Measurements from ENCODE around the gene METTL5. TPM values are rescaled to one million over a fixed set of nuclear protein-coding genes. Genes with fewer than 3 reads are reported as not detected.
A peak's percentile ranks its signal among the peaks of the same experiment; 100 is the strongest.

Gene METTL5
- total RNA-seq, 1 donor from 2014 or later: 99.7 TPM

DNA sequence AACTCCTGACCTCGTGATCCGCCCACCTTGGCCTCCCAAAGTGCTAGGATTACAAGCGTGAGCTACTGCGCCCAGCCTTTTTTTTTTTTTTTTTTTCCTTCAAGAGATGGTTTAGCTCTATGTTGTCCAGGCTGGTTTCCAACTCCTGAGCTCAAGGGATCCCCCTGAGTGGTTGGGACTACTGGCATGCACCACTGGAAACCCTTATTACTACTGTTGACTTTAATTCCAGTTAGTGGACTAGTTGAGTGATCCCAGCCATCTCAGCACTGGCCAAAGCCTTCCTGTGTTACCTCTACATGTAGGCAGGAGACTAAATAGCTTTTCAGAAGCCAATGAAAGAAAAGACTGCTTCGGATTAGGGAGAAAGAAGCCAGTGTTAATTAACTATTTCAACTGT, 34.1 kb downstream of the METTL5 start:
- no peak overlapping the region for H3K4me3 Mint-ChIP-seq
- no peaks in the 10 kb centered on the region for H3K9me3 Mint-ChIP-seq
- H3K4me1 Mint-ChIP-seq: peaks cover 5% of the 10 kb centered on the region
- intact Hi-C loops (cut with micrococcal nuclease): no loop called here
- peaks cover 31% of the 10 kb centered on the region for H3K27me3 Mint-ChIP-seq
- no peak overlapping the region for H3K27ac Mint-ChIP-seq
- no peak for DNase-seq
- no peaks in the 10 kb centered on the region for H3K36me3 Mint-ChIP-seq (ENCODE audit: low read depth)

DNA sequence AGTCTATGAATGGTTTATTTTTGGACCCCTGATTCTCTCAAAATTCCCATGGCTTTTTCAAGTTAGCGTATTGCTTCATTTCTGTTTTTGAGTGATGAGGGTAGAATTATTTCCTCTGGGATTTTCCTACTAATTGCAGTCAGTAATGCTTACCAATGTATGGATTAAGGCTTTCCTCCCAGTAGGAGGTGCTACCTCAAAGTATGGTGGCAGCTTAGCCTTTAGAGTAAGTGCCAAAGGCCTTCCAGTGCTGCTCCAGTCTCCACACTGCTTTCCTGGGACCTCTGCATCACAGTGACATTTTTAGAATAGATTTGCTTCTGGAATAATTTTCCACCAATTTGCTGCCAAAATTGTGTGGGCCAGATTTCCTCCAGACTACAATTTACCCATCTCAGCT, 42.2 kb downstream of the METTL5 start:
- no peaks in the 10 kb centered on the region for H3K9me3 Mint-ChIP-seq
- H3K36me3 Mint-ChIP-seq (ENCODE audit: low read depth): no peaks in the 10 kb centered on the region
- no peak for DNase-seq
- no peak overlapping the region for H3K4me3 Mint-ChIP-seq
- peaks cover 4% of the 10 kb centered on the region for H3K27me3 Mint-ChIP-seq
- H3K27ac Mint-ChIP-seq: no peak overlapping the region
- H3K4me1 Mint-ChIP-seq: peaks cover 3% of the 10 kb centered on the region
- intact Hi-C loops (cut with micrococcal nuclease): no loop called here

- Mint-ChIP-seq H3K36me3 (ENCODE audit: low read depth) (no peaks in the 10 kb centered on the region), H3K4me3 (no peak overlapping the region), H3K9me3 (no peaks in the 10 kb centered on the region), H3K4me1 (peaks cover 3% of the 10 kb centered on the region), H3K27me3 (peaks cover 4% of the 10 kb centered on the region), H3K27ac (no peak overlapping the region)
- no peak for DNase-seq
- intact Hi-C loops (cut with micrococcal nuclease): no loop called here
Observed at GRCh38 chr2:169781249-169782013, 43.3 kb downstream of the METTL5 start.

DNA sequence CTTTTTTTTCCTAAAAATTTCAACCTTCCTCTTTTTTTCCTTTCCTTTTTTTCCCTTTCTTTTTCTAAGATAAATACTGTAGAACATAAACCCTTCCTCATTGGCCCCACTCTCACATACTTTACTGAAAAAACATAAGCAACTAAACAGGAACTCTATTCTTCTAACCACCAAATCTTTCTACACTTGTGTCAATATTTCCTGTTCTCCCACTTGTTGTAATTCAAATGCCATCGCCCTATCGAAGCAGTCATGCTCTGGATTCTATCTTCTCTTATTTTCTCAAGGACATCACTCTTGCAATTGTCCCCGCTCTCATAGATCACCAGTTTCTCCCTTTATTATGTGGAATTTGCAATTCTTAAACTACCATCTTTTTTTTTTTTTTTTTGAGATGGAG, 46.3 kb downstream of the METTL5 start:
- intact Hi-C loops (cut with micrococcal nuclease): no loop called here
- DNase-seq: no peak
- H3K9me3 Mint-ChIP-seq: no peaks in the 10 kb centered on the region
- H3K4me1 Mint-ChIP-seq: peaks cover 6% of the 10 kb centered on the region
- H3K27me3 Mint-ChIP-seq: peaks cover 4% of the 10 kb centered on the region
- no peaks in the 10 kb centered on the region for H3K36me3 Mint-ChIP-seq (ENCODE audit: low read depth)
- H3K27ac Mint-ChIP-seq: no peak overlapping the region
- no peak overlapping the region for H3K4me3 Mint-ChIP-seq

- Mint-ChIP-seq H3K4me1 (peaks cover 6% of the 10 kb centered on the region), H3K27ac (no peak overlapping the region), H3K9me3 (no peaks in the 10 kb centered on the region), H3K4me3 (no peak overlapping the region), H3K27me3 (peaks cover 2% of the 10 kb centered on the region), H3K36me3 (ENCODE audit: low read depth) (no peaks in the 10 kb centered on the region)
- intact Hi-C loops (cut with micrococcal nuclease): no loop called here
- no peak for DNase-seq
Observed at GRCh38 chr2:169776252-169776761, 48.4 kb downstream of the METTL5 start.

DNA sequence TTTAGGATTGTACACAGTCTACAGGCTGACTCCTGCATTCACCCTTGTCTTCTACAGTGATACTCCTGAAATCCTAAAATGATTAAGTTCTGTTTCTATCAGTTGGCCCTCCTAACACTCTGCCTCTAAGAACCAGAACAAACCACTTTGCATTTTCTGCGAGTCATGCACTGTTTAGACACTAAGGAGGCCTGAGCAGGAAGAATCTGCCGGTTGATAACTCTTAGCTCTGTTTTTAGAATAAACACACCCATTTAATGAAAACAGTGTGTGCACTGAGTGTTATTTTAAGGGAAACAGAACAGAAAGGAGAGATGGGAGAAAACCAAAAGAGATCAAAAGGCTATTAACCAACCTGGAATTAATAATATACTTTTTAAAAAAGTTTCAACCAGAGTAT, 48.9 kb downstream of the METTL5 start:
- Mint-ChIP-seq H3K36me3 (ENCODE audit: low read depth) (no peaks in the 10 kb centered on the region), H3K4me3 (no peak overlapping the region), H3K27ac (no peak overlapping the region), H3K4me1 (peaks cover 6% of the 10 kb centered on the region), H3K27me3 (peaks cover 3% of the 10 kb centered on the region), H3K9me3 (no peaks in the 10 kb centered on the region)
- intact Hi-C loops (cut with micrococcal nuclease): no loop called here
- no peak for DNase-seq

GRCh38 chr2:169775354-169775753, 49.4 kb downstream of the METTL5 start:
- Mint-ChIP-seq H3K27me3 (peaks cover 4% of the 10 kb centered on the region), H3K9me3 (no peaks in the 10 kb centered on the region), H3K4me1 (peaks cover 6% of the 10 kb centered on the region), H3K4me3 (no peak overlapping the region), H3K27ac (no peak overlapping the region), H3K36me3 (ENCODE audit: low read depth) (no peaks in the 10 kb centered on the region)
- no peak for DNase-seq
- intact Hi-C loops (cut with micrococcal nuclease): no loop called here

GRCh38 chr2:169772651-169773050, 52.1 kb downstream of the METTL5 start:
- Mint-ChIP-seq H3K9me3 (no peaks in the 10 kb centered on the region), H3K36me3 (ENCODE audit: low read depth) (no peaks in the 10 kb centered on the region), H3K4me3 (no peak overlapping the region), H3K27me3 (peaks cover 11% of the 10 kb centered on the region), H3K4me1 (peaks cover 6% of the 10 kb centered on the region), H3K27ac (no peak overlapping the region)
- DNase-seq: no peak
- intact Hi-C loops (cut with micrococcal nuclease): no loop called here

- intact Hi-C loops (cut with micrococcal nuclease): no loop called here
- DNase-seq: no peak
- Mint-ChIP-seq H3K27me3 (peaks cover 15% of the 10 kb centered on the region), H3K27ac (no peak overlapping the region), H3K9me3 (no peaks in the 10 kb centered on the region), H3K4me3 (no peak overlapping the region), H3K36me3 (ENCODE audit: low read depth) (no peaks in the 10 kb centered on the region), H3K4me1 (peaks cover 14% of the 10 kb centered on the region)
Observed at GRCh38 chr2:169771612-169772011, 53.1 kb downstream of the METTL5 start.

DNA sequence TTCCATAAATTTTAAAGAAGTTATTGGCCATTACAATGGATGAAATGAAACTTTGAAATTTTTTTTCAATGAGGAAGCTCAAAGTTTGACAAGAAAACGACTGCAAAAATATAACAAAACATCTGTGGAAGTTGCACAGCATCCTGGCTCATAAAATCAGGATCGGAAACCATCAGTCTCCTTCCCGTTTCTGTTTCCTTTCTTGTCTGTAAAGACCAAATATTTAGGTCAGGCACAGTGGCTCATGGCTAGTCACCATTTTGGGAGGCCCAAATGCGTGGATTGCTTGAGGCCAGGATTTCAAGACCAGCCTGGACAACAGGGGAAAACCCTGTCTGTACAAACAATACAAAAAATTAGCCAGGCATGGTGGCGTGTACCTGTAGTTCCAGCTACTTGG, 53.7 kb downstream of the METTL5 start:
- Mint-ChIP-seq H3K4me1 (peaks cover 15% of the 10 kb centered on the region), H3K4me3 (no peak overlapping the region), H3K36me3 (ENCODE audit: low read depth) (no peaks in the 10 kb centered on the region), H3K27me3 (peaks cover 17% of the 10 kb centered on the region), H3K9me3 (no peaks in the 10 kb centered on the region), H3K27ac (no peak overlapping the region)
- intact Hi-C loops (cut with micrococcal nuclease): no loop called here
- DNase-seq: no peak

DNA sequence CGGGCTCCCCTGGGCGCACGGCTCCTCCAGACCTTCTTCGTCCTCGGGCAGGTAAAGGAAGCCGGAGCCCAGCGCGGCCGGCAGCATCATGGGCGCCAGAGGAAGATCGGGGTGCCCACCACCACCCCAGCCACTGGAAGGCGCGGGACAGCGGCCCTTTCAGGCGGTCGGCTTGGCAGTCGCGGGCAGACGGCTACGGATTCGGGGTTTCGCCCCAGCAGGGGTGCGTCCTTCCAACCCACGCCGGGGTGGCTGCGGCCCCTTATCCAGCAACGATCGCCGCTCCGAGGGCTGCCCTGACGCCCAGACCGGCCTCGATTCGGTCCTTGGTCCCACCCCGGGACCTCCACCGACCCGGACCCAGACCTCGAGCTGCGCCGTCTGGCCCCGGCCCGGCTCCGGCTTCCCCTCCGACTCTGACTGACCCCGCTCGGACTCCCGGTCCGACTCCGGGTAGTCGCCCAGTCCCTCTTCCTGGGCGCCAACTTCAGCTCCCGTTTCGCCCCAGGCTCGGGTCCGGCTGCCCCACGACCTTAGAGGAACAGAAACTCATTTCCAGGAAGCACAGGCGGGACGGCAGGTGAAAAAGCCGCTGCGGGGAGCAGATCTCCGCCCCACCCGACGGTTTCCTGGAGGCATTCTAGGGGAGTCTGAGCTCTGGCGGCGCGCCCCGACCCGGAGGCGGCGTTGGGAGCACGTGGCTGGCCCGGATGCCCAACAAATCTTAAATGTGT, 56.3 kb downstream of the METTL5 start:
- Mint-ChIP-seq H3K4me3 (peak overlapping the region; percentile 75), H3K9me3 (no peaks in the 10 kb centered on the region), H3K27me3 (peaks cover 17% of the 10 kb centered on the region), H3K36me3 (ENCODE audit: low read depth) (no peaks in the 10 kb centered on the region), H3K27ac (no peak overlapping the region), H3K4me1 (peaks cover 13% of the 10 kb centered on the region)
- intact Hi-C loops (cut with micrococcal nuclease): loop anchor here (2.0 kb wide), 1 partner anchor 74 kb away; the partner anchor contains the start of genes CFAP210 and PHOSPHO2
- DNase-seq: peak; percentile 78

GRCh38 chr2:169767243-169767888, 57.3 kb downstream of the METTL5 start:
- intact Hi-C loops (cut with micrococcal nuclease): no loop called here
- peaks cover 17% of the 10 kb centered on the region for H3K27me3 Mint-ChIP-seq
- no peaks in the 10 kb centered on the region for H3K36me3 Mint-ChIP-seq (ENCODE audit: low read depth)
- H3K27ac Mint-ChIP-seq: no peak overlapping the region
- DNase-seq: peak; percentile 87
- H3K9me3 Mint-ChIP-seq: no peaks in the 10 kb centered on the region
- peak overlapping the region; percentile 40 for H3K4me3 Mint-ChIP-seq
- peaks cover 13% of the 10 kb centered on the region for H3K4me1 Mint-ChIP-seq

GRCh38 chr2:169765523-169765922, 59.2 kb downstream of the METTL5 start:
- Mint-ChIP-seq H3K27me3 (peaks cover 16% of the 10 kb centered on the region), H3K4me3 (no peak overlapping the region), H3K36me3 (ENCODE audit: low read depth) (no peaks in the 10 kb centered on the region), H3K27ac (no peak overlapping the region), H3K4me1 (peaks cover 18% of the 10 kb centered on the region), H3K9me3 (no peaks in the 10 kb centered on the region)
- no peak for DNase-seq
- intact Hi-C loops (cut with micrococcal nuclease): no loop called here

GRCh38 chr2:169761970-169762292, 62.8 kb downstream of the METTL5 start:
- peaks cover 12% of the 10 kb centered on the region for H3K4me1 Mint-ChIP-seq
- no peaks in the 10 kb centered on the region for H3K36me3 Mint-ChIP-seq (ENCODE audit: low read depth)

More at GRCh38 chr2:169761970-169762292, 62.8 kb downstream of the METTL5 start:
- intact Hi-C loops (cut with micrococcal nuclease): no loop called here
- DNase-seq: no peak
- H3K9me3 Mint-ChIP-seq: no peaks in the 10 kb centered on the region
- peaks cover 5% of the 10 kb centered on the region for H3K27me3 Mint-ChIP-seq
- H3K27ac Mint-ChIP-seq: no peak overlapping the region
- no peak overlapping the region for H3K4me3 Mint-ChIP-seq

All from activated CD4-positive, alpha-beta T cell treated with anti-CD3 and anti-CD28 coated beads, Interleukin-2, amount 10 ng/mL, durations not matched to agents 24 days and 14 days (primary cell).